Prostate gland (tissue), 2 donors: ENCODE data around the gene ACKR1.

Source experiments
- CTCF ChIP-seq, 4 experiments: fragments of 200-600 bp in 2 of 4; fragments of 450-650 bp in 2 of 4; sonication (generic) in 2 of 4; IDR thresholded peaks; 1 replicate in 3 of 4; 2 replicates in 1 of 4; pipeline ENCODE4 v1.5.1; 2016 to 2019; ENCODE audit warnings: antibody characterized with exemption in 4 of 4, mild to moderate bottlenecking in 2 of 4, moderate library complexity in 2 of 4
- POLR2A ChIP-seq: fragments of 450-650 bp; IDR thresholded peaks from one replicate; pipeline ENCODE4 v1.6.1; 2016; ENCODE audit warnings: antibody characterized with exemption, mild to moderate bottlenecking
- POLR2AphosphoS5 ChIP-seq: sonication (generic); formaldehyde crosslinking; IDR thresholded peaks from one replicate; pipeline ENCODE4 v1.6.1; 2017; ENCODE audit warnings: antibody characterized with exemption

GRCh38 chr1:159185121-159185520, 19.6 kb upstream of the ACKR1 start:
- no peak for TF ChIP-seq CTCF (IDR thresholded peaks at IDR 0.05)
- no peak for TF ChIP-seq POLR2AphosphoS5
- no peak for TF ChIP-seq POLR2A
